ENCODE data around the gene CAST.

- TF ChIP-seq POLR2A (IDR thresholded peaks at IDR 0.05) (no peak), CTCF (IDR thresholded peaks at IDR 0.05) (no peak), EP300 (IDR thresholded peaks at IDR 0.05) (no peak)
Measured at GRCh38 chr5:96771395-96771794, 109.2 kb downstream of the CAST start.

Measured in tibial nerve (tissue), 4 donors.